NCI-H1417 (cell line): ENCODE measurements around the gene SRPK2.
"Not testable (repeated sequence)": the region's sequence is repeated elsewhere in the genome, so short reads cannot be mapped to it uniquely, and the experiment has no call there.

Experiments
- DNase-seq, 3 experiments: peaks; one replicate each; lab custom pipeline; 2025; lab: John Stamatoyannopoulos, UW

SRPK2 gene

GRCh38 chr7:105267244-105267643 is 121.5 kb downstream of the SRPK2 start:
- peak in 1 of 3 experiments; percentile 7 for DNase-seq

DNA sequence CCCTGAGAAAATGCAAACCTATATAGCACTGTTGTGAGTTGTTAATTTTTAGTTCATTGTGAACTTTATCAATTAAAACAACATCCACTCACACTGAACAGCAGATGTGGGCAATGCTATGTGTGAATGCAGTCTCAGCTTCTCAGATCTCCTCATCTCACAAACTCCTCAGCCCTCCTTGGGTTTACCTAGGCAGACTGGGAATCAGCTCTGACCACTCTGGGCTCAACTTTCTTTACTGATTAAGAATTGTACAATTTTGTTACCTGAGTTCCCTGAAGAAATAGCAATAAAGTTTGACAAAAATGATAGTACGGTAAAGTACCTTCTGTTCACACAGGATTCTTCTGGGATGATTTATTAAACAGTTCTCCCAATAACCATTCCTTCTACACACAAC is 124.0 kb downstream of the SRPK2 start:
- no peak for DNase-seq

GRCh38 chr7:105261689-105262088 is 127.0 kb downstream of the SRPK2 start:
- DNase-seq, result peak in 2 of 3 experiments; percentile 53 to 57

DNA sequence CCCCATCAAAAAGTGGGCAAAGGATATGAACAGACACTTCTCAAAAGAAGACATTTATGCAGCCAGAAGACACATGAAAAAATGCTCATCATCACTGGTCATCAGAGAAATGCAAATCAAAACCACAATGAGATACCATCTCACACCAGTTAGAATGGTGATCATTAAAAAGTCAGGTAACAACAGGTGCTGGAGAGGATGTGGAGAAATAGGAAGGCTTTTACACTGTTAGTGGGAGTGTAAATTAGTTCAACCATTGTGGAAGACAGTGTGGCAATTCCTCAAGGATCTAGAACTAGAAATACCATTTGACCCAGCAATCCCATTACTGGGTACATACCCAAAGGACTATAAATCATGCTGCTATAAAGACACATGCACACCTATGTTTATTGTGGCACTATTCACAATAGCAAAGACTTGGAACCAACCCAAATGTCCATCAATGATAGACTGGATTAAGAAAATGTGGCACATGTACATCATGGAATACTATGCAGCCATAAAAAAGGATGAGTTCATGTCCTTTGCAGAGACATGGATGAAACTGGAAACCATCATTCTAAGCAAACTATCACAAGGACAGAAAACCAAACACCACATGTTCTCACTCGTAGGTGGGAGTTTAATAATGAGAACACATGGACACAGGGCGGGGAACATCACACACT is 128.4 kb downstream of the SRPK2 start:
- not testable (repeated sequence) for DNase-seq

- not testable (repeated sequence) for DNase-seq
Observed at GRCh38 chr7:105258919-105259318, 129.8 kb downstream of the SRPK2 start.

GRCh38 chr7:105257338-105257737 is 131.4 kb downstream of the SRPK2 start:
- peak in 2 of 3 experiments; percentile 39 to 59 for DNase-seq

DNA sequence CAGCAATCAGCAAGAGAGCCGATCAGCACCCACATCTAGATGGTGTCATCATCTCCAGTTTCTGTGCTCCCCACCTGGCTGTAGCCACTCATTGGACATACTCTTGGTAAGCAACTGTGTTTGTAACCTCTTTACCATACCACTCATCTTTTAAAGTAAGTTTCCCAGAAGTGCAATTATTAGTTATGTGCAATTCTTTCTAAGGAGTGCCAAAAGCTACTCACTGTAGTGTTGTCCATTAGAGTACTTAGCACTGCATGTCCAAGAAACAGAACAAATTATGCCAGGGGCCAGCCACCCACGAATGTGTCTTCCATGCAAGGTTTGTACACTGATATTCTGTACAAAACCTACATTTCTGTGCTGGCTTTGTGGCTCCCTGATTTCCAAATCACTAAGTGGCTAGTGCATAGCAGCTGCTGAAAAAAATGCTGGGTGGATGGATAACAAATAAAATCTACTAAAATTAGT is 131.9 kb downstream of the SRPK2 start:
- DNase-seq, result no peak

GRCh38 chr7:105250706-105251105 is 138.0 kb downstream of the SRPK2 start:
- no peak for DNase-seq

GRCh38 chr7:105250239-105250638 is 138.5 kb downstream of the SRPK2 start:
- DNase-seq, result no peak

DNA sequence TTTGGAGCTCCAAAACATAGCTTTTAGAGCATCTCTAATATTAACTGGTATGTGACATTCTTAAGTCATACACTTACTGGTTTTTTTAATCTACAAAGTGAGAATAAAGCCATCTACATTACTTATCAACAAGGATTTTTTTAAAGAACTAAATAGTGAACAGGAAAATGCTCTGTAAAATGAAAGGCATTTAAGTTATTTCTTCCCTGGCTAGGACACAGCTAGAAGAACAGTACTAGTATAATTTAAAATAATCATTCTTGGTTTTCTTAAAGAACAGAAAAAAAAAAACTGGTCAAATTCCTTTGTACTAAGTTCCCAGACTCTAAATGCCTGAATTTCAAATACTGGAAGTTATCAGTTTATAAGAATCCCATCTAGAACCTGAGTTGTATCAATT is 139.5 kb downstream of the SRPK2 start:
- DNase-seq, result no peak

DNA sequence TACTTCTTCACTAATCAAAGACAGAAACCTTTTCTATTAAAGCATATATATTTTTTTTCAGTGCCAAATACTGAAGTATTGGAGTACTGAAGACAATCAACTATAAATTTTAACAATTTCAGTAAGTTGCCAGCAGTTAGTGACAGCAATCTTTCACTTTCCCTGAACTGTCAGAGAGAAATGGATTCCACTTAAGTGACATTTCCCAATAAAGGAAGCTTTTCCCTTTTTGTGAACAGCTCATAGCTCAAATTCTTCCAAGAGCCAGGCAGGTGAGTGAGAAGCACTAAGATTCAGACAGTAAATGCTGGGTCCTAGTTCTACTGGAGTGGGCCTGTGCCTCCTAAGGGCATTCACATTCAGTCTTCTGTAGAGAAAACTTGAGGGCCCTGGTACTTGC is 142.0 kb downstream of the SRPK2 start:
- DNase-seq, result peak in 1 of 3 experiments; percentile 46

DNA sequence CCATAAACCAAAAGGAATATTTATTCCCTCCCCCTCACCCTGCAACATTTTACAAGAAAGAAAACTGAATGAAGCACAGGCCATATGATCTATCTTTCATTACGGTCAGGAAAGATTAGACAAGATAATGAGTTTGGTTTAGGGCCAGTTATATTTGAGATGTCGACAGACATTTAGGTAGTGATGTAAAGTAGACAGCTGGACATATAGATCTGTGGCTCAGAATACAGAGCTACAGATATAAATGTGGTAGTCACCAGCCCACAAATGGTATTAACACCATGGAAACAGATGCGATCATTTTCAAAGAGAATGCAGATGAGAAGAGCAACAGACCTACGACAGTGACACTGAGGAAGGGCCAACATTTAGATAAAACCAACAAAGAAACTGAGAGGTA is 142.5 kb downstream of the SRPK2 start:
- peak in 2 of 3 experiments; percentile 34 to 78 for DNase-seq

DNA sequence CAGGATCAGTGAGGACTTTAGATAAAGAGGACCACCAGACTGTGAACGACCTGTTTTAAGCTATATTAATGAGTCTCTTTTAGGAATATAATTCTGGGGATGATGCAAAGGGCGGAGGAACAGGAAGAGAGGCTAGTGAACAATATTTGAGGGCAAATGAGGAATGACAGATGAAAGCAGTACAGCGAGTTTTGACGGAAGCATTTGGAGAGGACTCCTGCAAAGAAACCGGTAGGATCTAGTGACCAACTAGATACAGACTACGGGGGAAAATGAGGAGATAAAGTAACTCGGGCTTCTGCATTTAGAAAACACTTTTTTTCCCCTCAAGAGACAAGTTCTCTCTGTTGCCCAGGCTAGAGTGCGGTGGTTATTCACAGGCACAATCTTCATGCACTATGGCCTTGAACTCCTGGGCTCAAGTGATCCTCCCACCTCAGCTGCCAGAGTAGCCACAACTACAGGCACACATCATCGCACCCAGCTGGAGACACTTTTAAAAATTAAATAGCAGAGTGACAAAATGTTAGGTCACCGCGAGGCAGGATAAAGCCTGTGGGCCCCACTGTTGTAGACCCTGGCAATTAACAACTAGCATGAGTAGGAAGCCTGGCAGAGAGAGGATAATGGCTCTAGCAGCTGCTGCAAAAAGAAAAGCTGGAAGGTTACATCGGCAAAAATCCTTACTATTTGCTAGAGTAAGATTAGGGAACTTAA is 143.2 kb downstream of the SRPK2 start:
- DNase-seq, result peak in 2 of 3 experiments; percentile 65 to 91

GRCh38 chr7:105244594-105244993 is 144.1 kb downstream of the SRPK2 start:
- DNase-seq, result no peak

DNA sequence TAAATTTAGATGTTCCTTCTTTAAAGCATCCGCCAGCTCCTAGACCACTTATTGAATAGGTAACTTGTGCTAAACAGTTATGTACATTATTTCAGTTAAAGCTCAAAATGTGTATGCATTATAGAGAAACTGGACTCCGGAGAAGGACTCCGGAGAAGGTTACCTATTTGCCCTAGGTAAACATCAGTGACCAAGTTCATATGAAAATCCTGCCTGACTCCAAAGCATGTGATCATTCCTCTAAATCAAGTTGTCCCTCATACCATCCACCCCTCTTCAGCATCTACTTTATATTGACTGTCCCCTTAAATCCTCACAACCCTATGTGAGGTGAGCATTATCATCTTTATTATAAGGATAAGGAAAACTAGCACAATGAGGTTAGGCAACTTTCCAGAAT is 147.5 kb downstream of the SRPK2 start:
- DNase-seq, result no peak

GRCh38 chr7:105238198-105238765 is 150.4 kb downstream of the SRPK2 start:
- DNase-seq, result no peak

GRCh38 chr7:105234886-105235285 is 153.8 kb downstream of the SRPK2 start:
- DNase-seq, result no peak

DNA sequence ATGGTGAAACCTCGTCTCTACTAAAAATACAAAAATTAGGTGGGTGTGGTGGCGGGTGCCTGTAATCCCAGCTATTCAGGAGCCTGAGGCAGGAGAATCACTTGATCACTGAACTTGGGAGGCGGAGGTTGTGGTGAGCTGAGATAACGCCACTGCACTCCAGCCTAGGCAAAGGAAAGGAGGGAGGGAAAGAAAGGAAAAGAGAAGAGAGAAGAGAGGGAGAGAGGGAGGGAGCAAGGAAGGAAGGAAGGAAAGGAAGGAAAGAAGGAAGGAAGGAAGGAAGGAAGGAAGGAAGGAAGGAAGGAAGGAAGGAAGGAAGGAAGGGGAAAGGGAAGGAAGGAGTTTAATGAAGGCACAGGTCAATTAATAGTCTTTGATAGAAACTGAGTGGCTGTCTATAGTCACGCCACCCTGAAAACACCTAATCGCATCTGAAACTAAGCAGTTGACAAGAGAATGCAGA is 155.9 kb downstream of the SRPK2 start:
- DNase-seq, result not testable (repeated sequence)

GRCh38 chr7:105230486-105230885 is 158.2 kb downstream of the SRPK2 start:
- DNase-seq, result no peak

DNA sequence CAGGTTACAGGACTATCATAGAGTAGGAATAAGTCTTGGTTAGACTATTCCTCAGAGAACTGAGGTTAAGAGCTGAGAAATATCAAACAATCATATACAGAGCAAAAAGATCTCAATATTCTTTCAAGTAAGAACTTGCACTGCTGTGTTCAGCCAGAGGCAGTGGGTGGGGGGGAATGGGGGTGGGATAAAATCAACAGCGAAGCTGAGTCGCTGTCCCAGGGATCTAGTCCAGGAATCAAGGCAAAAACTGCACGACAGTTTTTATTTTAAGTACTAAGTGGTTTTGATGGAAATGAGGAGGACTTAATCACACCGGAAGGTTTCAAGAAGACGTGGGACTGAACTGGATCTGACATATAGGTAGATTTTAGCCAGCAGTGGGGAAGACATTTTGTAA is 159.1 kb downstream of the SRPK2 start:
- no peak for DNase-seq

- no peak for DNase-seq
Observed at GRCh38 chr7:105228555-105228954, 160.2 kb downstream of the SRPK2 start.

DNA sequence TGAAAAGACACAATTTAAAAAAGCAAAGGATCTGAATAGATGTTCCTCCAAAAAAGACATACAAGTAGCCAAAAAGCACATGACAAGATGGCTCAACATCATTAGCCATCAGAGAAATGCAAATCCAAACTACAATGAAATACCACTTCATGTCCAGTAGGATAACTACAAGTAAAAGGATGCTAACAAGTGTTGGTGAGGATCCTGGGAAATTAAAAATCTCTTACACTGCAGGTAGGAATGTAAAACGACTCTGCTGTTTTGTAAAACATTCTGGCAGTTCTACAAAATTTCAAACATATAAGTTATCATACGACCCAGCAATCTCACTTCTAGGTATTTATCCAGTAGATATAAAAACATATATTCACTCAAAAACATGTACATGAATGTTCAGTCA is 161.3 kb downstream of the SRPK2 start:
- DNase-seq, result no peak
